CD4-positive, alpha-beta T cell treated with Interleukin-17A for 4 hours (primary cell): ENCODE results near the gene ZNF512.

Source experiments
- DNase-seq: peaks from one replicate; pipeline ENCODE4 v3.0.0-alpha.2; 2020; ENCODE audit warnings: mixed read lengths

The ZNF512 gene

GRCh38 chr2:27638709-27639108 lies 55.9 kb downstream of the ZNF512 start:
- no peak for DNase-seq

- no peak for DNase-seq
Observed at GRCh38 chr2:27640722-27641245, 57.9 kb downstream of the ZNF512 start.

- no peak for DNase-seq
Observed at GRCh38 chr2:27645197-27645596, 62.4 kb downstream of the ZNF512 start.

GRCh38 chr2:27647289-27647688 lies 64.4 kb downstream of the ZNF512 start:
- DNase-seq, result no peak

- DNase-seq, result no peak
Observed at GRCh38 chr2:27647737-27648136, 64.9 kb downstream of the ZNF512 start.

- DNase-seq, result no peak
Observed at GRCh38 chr2:27651056-27651455, 68.2 kb downstream of the ZNF512 start.

- DNase-seq, result no peak
Observed at GRCh38 chr2:27652341-27652740, 69.5 kb downstream of the ZNF512 start.

- DNase-seq, result no peak
Observed at GRCh38 chr2:27652790-27653189, 69.9 kb downstream of the ZNF512 start.

GRCh38 chr2:27653397-27653796 lies 70.6 kb downstream of the ZNF512 start:
- no peak for DNase-seq

- no peak for DNase-seq
Observed at GRCh38 chr2:27655155-27655951, 72.5 kb downstream of the ZNF512 start.

GRCh38 chr2:27661371-27661770 lies 78.5 kb downstream of the ZNF512 start:
- DNase-seq, result no peak

GRCh38 chr2:27663285-27664153 lies 80.7 kb downstream of the ZNF512 start, which contains the start of the genes SLC4A1AP and SUPT7L:
TSS of gene SLC4A1AP (plus strand) at chr2:27663889. CDS start at chr2:27663915, 26 bp downstream.
TSS of gene SUPT7L (minus strand) at chr2:27663614. CDS start at chr2:27662192, 1,422 bp downstream.
- peak; percentile 78 for DNase-seq

- no peak for DNase-seq
Observed at GRCh38 chr2:27664154-27664574, 81.3 kb downstream of the ZNF512 start.

GRCh38 chr2:27664622-27665363 lies 82.0 kb downstream of the ZNF512 start:
- DNase-seq, result no peak

- DNase-seq, result no peak
Observed at GRCh38 chr2:27667446-27667845, 84.6 kb downstream of the ZNF512 start.

GRCh38 chr2:27671235-27671634 lies 88.4 kb downstream of the ZNF512 start:
- no peak for DNase-seq
